Calu3 (cell line): ENCODE measurements around the gene VDR. TPM values are rescaled to one million over a fixed set of nuclear protein-coding genes. Genes with fewer than 3 reads are reported as not detected.

Source experiments
- BruUV-seq: library from RNA; stranded (reverse); fragments of 400-500 nt; replicated peaks from 2 replicates; lab custom pipeline; 2021; lab: Mats Ljungman, UMichigan
- CTCF ChIA-PET: fragments of 300-600 bp; sonication (Branson Sonifier 250); formaldehyde crosslinking; loops from one replicate; lab custom pipeline; 2022; ENCODE audit warnings: antibody characterized with exemption; lab: Charles Lee
- DNase-seq: peaks from one replicate; pipeline ENCODE4 v3.0.0; 2022
- H3K27ac Mint-ChIP-seq: one replicate; pipeline ENCODE4 v1.8.0; 2022; ENCODE audit warnings: mixed read lengths; ENCODE audit not compliant: unreplicated experiment
- H3K27me3 Mint-ChIP-seq: one replicate; pipeline ENCODE4 v1.8.0; 2022; ENCODE audit warnings: mixed read lengths; ENCODE audit not compliant: unreplicated experiment
- H3K36me3 Mint-ChIP-seq: one replicate; pipeline ENCODE4 v1.8.0; 2022; ENCODE audit warnings: mild to moderate bottlenecking, moderate library complexity, mixed read lengths; ENCODE audit not compliant: insufficient read depth, unreplicated experiment
- H3K4me1 Mint-ChIP-seq: one replicate; pipeline ENCODE4 v1.8.0; 2022; ENCODE audit warnings: mild to moderate bottlenecking, low read depth, mixed read lengths; ENCODE audit not compliant: unreplicated experiment
- H3K4me3 Mint-ChIP-seq: one replicate; pipeline ENCODE4 v1.8.0; 2022; ENCODE audit warnings: mild to moderate bottlenecking, low read depth, moderate library complexity, mixed read lengths; ENCODE audit not compliant: unreplicated experiment
- H3K9me3 Mint-ChIP-seq: one replicate; pipeline ENCODE4 v1.8.0; 2022; ENCODE audit warnings: low read depth, mixed read lengths; ENCODE audit not compliant: unreplicated experiment
- intact Hi-C: fragments of 100-400 bp; cut with micrococcal nuclease; formaldehyde crosslinking; loops from one replicate; pipeline ENCODE4 v1.10.0; 2022; ENCODE audit not compliant: unreplicated experiment
- total RNA-seq: library from RNA; stranded (reverse); gene quantifications from 2 replicates; pipeline ENCODE4 v1.2.3, GENCODE V29; 2022
- TF ChIP-seq, protein P1 (sequence below): fragments of 200-600 bp; IDR thresholded peaks from one replicate; pipeline ENCODE4 v1.8.0; 2022; ENCODE audit warnings: antibody characterized with exemption; ENCODE audit not compliant: unreplicated experiment

VDR gene
- total RNA-seq, 1 experiment from 2014 or later = 10.1 TPM

DNA sequence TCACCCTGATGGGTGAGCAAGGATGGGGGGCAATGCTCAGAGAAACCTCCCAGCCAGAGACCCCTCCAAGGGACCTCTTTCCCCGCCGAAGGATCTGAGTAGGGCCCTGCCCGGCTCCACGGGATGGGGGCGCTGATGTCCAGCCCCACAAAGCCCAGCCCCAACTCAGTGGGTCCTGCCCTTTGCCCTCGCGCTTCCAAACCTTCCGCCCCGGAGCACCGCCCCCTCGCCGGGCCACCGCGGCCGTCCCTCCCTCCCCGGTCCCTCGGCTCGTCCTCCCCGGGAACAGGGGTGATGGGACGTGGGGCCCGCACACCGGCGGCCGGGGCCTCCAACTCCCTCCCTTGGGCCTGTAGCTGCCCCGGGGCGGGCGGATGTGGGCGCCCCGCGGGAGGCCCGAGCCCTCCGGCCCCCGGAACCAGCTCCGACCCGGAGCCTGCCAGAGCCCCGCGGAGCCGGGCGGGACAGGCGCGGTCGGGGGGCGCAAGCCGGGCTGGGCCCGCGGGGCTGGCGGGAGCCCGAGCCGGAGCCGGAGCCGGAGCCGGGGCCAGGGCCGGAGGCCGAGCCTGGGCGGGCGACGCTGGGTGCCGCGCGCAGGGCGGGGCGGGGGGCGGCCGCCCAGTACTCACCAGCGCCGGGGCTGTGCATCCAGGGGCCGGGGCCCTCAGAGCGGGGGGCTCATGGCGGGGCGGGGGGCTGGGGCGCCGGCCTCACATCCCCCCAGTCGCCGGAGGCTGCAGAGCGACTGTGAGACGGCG, 85.5 kb downstream of the VDR start:
- intact Hi-C loops = no loop called here
- Mint-ChIP-seq H3K4me3 (peak overlapping the region; percentile 88), H3K9me3 (no peaks in the 10 kb centered on the region), H3K27ac (no peak overlapping the region), H3K4me1 (peaks cover 64% of the 10 kb centered on the region), H3K27me3 (no peaks in the 10 kb centered on the region), H3K36me3 (peaks cover 31% of the 10 kb centered on the region)
- TF ChIP-seq, protein P1, sequence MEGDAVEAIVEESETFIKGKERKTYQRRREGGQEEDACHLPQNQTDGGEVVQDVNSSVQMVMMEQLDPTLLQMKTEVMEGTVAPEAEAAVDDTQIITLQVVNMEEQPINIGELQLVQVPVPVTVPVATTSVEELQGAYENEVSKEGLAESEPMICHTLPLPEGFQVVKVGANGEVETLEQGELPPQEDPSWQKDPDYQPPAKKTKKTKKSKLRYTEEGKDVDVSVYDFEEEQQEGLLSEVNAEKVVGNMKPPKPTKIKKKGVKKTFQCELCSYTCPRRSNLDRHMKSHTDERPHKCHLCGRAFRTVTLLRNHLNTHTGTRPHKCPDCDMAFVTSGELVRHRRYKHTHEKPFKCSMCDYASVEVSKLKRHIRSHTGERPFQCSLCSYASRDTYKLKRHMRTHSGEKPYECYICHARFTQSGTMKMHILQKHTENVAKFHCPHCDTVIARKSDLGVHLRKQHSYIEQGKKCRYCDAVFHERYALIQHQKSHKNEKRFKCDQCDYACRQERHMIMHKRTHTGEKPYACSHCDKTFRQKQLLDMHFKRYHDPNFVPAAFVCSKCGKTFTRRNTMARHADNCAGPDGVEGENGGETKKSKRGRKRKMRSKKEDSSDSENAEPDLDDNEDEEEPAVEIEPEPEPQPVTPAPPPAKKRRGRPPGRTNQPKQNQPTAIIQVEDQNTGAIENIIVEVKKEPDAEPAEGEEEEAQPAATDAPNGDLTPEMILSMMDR = no peak
- no TSS peak for BruUV-seq
- CTCF ChIA-PET = interaction anchor here (1.6 to 3.0 kb wide), 2 partner anchors 19 kb away, joined by 3 to 17 read pairs; no protein-coding TSS in a partner anchor
- DNase-seq = peak; percentile 52

DNA sequence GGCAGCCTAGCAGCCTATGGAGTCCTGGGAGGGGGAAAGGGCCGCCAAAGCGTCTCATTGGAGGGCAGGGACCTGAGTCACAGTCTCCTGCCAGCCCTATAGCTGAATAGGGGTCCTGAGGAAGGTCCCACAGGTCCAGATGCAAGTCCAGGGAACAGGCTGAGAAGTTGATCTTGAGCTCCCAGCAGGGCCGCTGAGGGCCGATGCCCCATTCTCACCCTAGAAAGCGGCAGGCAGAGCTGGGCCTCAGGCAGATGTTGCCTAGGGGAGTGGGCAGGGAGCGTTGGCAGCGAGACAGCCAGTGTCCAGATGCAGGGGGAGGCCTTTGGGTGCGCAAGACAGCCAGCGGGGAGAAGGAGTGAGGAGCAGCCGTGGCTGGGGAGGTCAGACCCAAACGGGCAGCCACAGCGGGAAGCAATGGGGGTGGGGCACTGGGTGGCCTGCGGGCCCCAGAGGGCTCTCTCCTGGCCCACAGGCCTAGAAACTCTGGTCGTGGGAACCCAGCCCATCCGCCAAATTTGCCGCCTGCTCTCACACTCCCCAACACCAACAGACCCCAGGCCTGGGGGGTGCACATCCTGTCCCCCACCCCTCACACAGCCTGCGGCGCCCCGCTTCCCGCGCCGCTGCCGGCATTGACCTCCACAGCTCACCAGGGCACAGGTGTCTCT, 86.2 kb downstream of the VDR start:
- peaks cover 66% of the 10 kb centered on the region for H3K4me1 Mint-ChIP-seq
- DNase-seq = no peak
- no TSS peak for BruUV-seq
- peak overlapping the region; percentile 79 for H3K27ac Mint-ChIP-seq
- TF ChIP-seq, protein P1 = no peak
- intact Hi-C loops = no loop called here
- H3K36me3 Mint-ChIP-seq = peaks cover 31% of the 10 kb centered on the region
- H3K4me3 Mint-ChIP-seq = peak overlapping the region; percentile 72
- CTCF ChIA-PET = interaction anchor here (3.0 kb wide), 1 partner anchor 19 kb away, joined by 17 read pairs; no protein-coding TSS in a partner anchor
- H3K27me3 Mint-ChIP-seq = no peaks in the 10 kb centered on the region
- H3K9me3 Mint-ChIP-seq = no peaks in the 10 kb centered on the region

DNA sequence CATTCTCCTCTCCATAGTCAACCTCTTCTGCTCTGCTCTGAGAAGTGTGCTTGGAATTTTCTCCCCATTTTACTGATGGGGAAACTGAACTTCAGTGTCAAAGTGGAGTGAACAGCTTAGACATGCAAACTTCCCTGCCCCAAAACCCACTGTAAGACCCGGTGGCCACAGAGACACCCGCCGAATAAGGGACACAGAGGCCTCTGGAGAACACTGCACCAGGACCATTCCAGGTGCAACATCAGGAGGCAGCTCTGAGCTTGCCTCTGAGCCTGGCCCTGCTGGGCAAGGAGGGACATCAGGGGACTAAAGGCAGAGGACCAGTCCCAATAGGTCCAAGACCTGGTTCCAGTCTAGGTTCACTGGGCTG, 86.8 kb downstream of the VDR start:
- Mint-ChIP-seq H3K27ac (peak overlapping the region; percentile 79), H3K9me3 (no peaks in the 10 kb centered on the region), H3K4me1 (peaks cover 66% of the 10 kb centered on the region), H3K4me3 (peak overlapping the region; percentile 72), H3K27me3 (no peaks in the 10 kb centered on the region), H3K36me3 (peaks cover 31% of the 10 kb centered on the region)
- intact Hi-C loops = no loop called here
- no TSS peak for BruUV-seq
- TF ChIP-seq, protein P1 = no peak
- no peak for DNase-seq
- CTCF ChIA-PET = interaction anchor here (1.5 to 3.0 kb wide), 2 partner anchors 20 kb away, joined by 3 to 17 read pairs; no protein-coding TSS in a partner anchor

GRCh38 chr12:47817272-47818006, 87.4 kb downstream of the VDR start:
- CTCF ChIA-PET = interaction anchor here (0.7 to 3.0 kb wide), 3 partner anchors 20 to 765 kb away, joined by 3 to 17 read pairs (median 3); no protein-coding TSS in a partner anchor
- no peak for DNase-seq
- H3K4me1 Mint-ChIP-seq = peaks cover 61% of the 10 kb centered on the region
- intact Hi-C loops = no loop called here
- TF ChIP-seq, protein P1 = no peak
- H3K27me3 Mint-ChIP-seq = no peaks in the 10 kb centered on the region
- H3K27ac Mint-ChIP-seq = no peak overlapping the region
- H3K4me3 Mint-ChIP-seq = peak overlapping the region; percentile 72
- H3K9me3 Mint-ChIP-seq = no peaks in the 10 kb centered on the region
- peaks cover 31% of the 10 kb centered on the region for H3K36me3 Mint-ChIP-seq
- BruUV-seq = TSS peak; percentile 47
